T-cell (primary cell): ENCODE measurements around the gene CNPPD1. TPM values are rescaled to one million over a fixed set of nuclear protein-coding genes. Genes with fewer than 3 reads are reported as not detected.
"Not testable (repeated sequence)": the region's sequence is repeated elsewhere in the genome, so short reads cannot be mapped to it uniquely, and the experiment has no call there.

Experiments used
- ATAC-seq, 4 experiments: fragments of 200-7000 bp in 3 of 4; fragments of 150-1000 bp in 1 of 4; cut with Tn5 transposase; replicated peaks in 1 of 4; 1 replicate in 3 of 4; 2 replicates in 1 of 4; pipeline ENCODE4 v1.10.0; 2021; ENCODE audit warnings: moderate library complexity in 3 of 4, mild to moderate bottlenecking in 2 of 4, moderate number of reproducible peaks in 1 of 4
- CTCF ChIA-PET, 2 donors: fragments of 300-600 bp; sonication (Branson Sonifier 250); formaldehyde crosslinking; loops; one replicate each; lab custom pipeline; 2022; ENCODE audit warnings: antibody characterized with exemption in 2 of 2; lab: Charles Lee
- POLR2A ChIA-PET, 2 donors: fragments of 300-600 bp; sonication (Branson Sonifier 250); formaldehyde crosslinking; loops; one replicate each; lab custom pipeline; 2022; ENCODE audit warnings: antibody characterized with exemption in 2 of 2; lab: Charles Lee
- DNase-seq, 35 experiments: peaks; one replicate each; pipeline versions ENCODE4 v3.0.0 to v3.0.0-alpha.2; 2013 to 2023
- H3K27ac ChIP-seq: one replicate; pipeline ENCODE4 v1.5.1; 2013; ENCODE audit warnings: low read length
- H3K27me3 ChIP-seq, 2 experiments: replicated peaks in 1 of 2; 1 replicate in 1 of 2; 2 replicates in 1 of 2; pipeline versions ENCODE4 v1.6.1 to v1.7.0; 2013; ENCODE audit warnings: low read length in 1 of 2, mixed read lengths in 1 of 2; ENCODE audit not compliant: control insufficient read depth in 2 of 2, insufficient read depth in 2 of 2; ENCODE audit errors: extremely low read depth in 1 of 2
- H3K36me3 ChIP-seq, 2 donors: 1 replicate in 1 of 2; 2 replicates in 1 of 2; pipeline versions ENCODE4 v1.6.1 to v1.7.0; 2013; ENCODE audit warnings: low read length in 1 of 2; ENCODE audit not compliant: control insufficient read depth in 2 of 2, insufficient read depth in 1 of 2; ENCODE audit errors: extremely low read depth in 1 of 2
- H3K4me1 ChIP-seq, 2 experiments: 1 replicate in 1 of 2; 2 replicates in 1 of 2; pipeline versions ENCODE4 v1.6.1 to v1.7.0; 2013; ENCODE audit warnings: low read length in 2 of 2, mixed read lengths in 1 of 2; ENCODE audit not compliant: insufficient read depth in 2 of 2, control insufficient read depth in 1 of 2; ENCODE audit errors: extremely low read depth in 1 of 2
- H3K4me3 ChIP-seq, 2 donors: 1 replicate in 1 of 2; 2 replicates in 1 of 2; pipeline versions ENCODE4 v1.5.1 to v1.7.0; 2013; ENCODE audit warnings: mild to moderate bottlenecking in 2 of 2, low read length in 1 of 2, moderate library complexity in 1 of 2; ENCODE audit not compliant: control insufficient read depth in 1 of 2; ENCODE audit errors: extremely low read depth in 1 of 2
- H3K9me3 ChIP-seq: 2 replicates; pipeline ENCODE4 v1.7.0; 2013
- H3K27ac Mint-ChIP-seq, 2 donors: one replicate each; pipeline ENCODE4 v1.8.0; 2020 to 2021; ENCODE audit warnings: mild to moderate bottlenecking in 2 of 2, mixed read lengths in 2 of 2
- H3K27me3 Mint-ChIP-seq, 2 donors: one replicate each; pipeline ENCODE4 v1.8.0; 2021 to 2022; ENCODE audit warnings: mixed read lengths in 2 of 2
- H3K36me3 Mint-ChIP-seq: one replicate; pipeline ENCODE4 v1.8.0; 2021; ENCODE audit warnings: mixed read lengths
- H3K4me1 Mint-ChIP-seq, 3 donors: one replicate each; pipeline ENCODE4 v1.8.0; 2020 to 2022; ENCODE audit warnings: mixed read lengths in 3 of 3, mild to moderate bottlenecking in 1 of 3
- H3K4me3 Mint-ChIP-seq, 3 donors: one replicate each; pipeline ENCODE4 v1.8.0; 2020 to 2022; ENCODE audit warnings: mild to moderate bottlenecking in 3 of 3, mixed read lengths in 3 of 3, moderate library complexity in 3 of 3
- H3K9me3 Mint-ChIP-seq, 3 donors: one replicate each; pipeline ENCODE4 v1.8.0; 2020 to 2022; ENCODE audit warnings: mixed read lengths in 3 of 3
- WGBS: methylation state at CpG from one replicate; pipeline ENCODE4 v1.1.5; 2013; ENCODE audit warnings: missing lambda C conversion rate; ENCODE audit not compliant: insufficient coverage; 5-methylcytosine and 5-hydroxymethylcytosine counted together
- total RNA-seq, 35 experiments: library from RNA in 6 of 35; stranded (reverse) in 6 of 35; fragments of 120-200 nt in 1 of 35; gene quantifications; one replicate each; pipeline versions ENCODE4 v1.2.1 to v1.2.4 and lab custom pipeline; 2013 to 2026

CNPPD1 gene
- total RNA-seq, 5 donors from 2014 or later (not counting 1 experiment from before 2014, with no cell fraction given) = 49.2 to 89.5 (median 83.2) TPM

GRCh38 chr2:219205981-219206327 is 29.2 kb upstream of the CNPPD1 start:
- WGBS = 37% methylated on average over 6 of the region's 7 CpGs
- peak overlapping the region; percentile 84 to 90 (median 86) for H3K4me3 Mint-ChIP-seq
- Histone ChIP-seq H3K27ac (peak overlapping the region; percentile 86), H3K4me3 (peak overlapping the region; percentile 70 to 80), H3K27me3 (no peaks in the 10 kb centered on the region), H3K4me1 (peaks cover 14 to 50% of the 10 kb centered on the region in 2 experiments), H3K9me3 (no peaks in the 10 kb centered on the region), H3K36me3 (peaks cover 0 to 27% of the 10 kb centered on the region in 2 donors)
- peaks cover 4% of the 10 kb centered on the region for H3K36me3 Mint-ChIP-seq
- no peaks in the 10 kb centered on the region for H3K9me3 Mint-ChIP-seq
- ATAC-seq (no peak), DNase-seq (no peak)
- ChIA-PET POLR2A (interaction anchor here (0.6 to 1.0 kb wide), 8 partner anchors 9 to 49 kb away, joined by 3 to 7 read pairs (median 4); partner anchors contain the start of genes ANKZF1 (in 1 of the 2), ATG9A (in 1 of the 2) and CNPPD1 (in 1 of the 2)), CTCF (interaction anchor here (0.7 to 1.9 kb wide), 11 partner anchors 9 to 226 kb away, joined by 3 to 11 read pairs (median 4); partner anchors contain the start of genes ABCB6 (in 1 of the 2), ANKZF1 (in 1 of the 2), ATG9A (in 1 of the 2) and CNPPD1 (in 1 of the 2))
- H3K27ac Mint-ChIP-seq = peak overlapping the region; percentile 95 to 99
- H3K27me3 Mint-ChIP-seq = no peaks in the 10 kb centered on the region
- H3K4me1 Mint-ChIP-seq = peaks cover 39 to 44% (median 40%) of the 10 kb centered on the region in 3 donors

- Mint-ChIP-seq H3K36me3 (peaks cover 4% of the 10 kb centered on the region), H3K27ac (peak overlapping the region; percentile 70 to 72), H3K9me3 (no peaks in the 10 kb centered on the region), H3K27me3 (no peaks in the 10 kb centered on the region), H3K4me3 (peak overlapping the region in 2 of 3 donors; percentile 34 to 90), H3K4me1 (peaks cover 39 to 45% (median 39%) of the 10 kb centered on the region in 3 donors)
- no peak overlapping the region for H3K27ac ChIP-seq
- no peak overlapping the region for H3K4me3 ChIP-seq
- ChIA-PET POLR2A (interaction anchor here (0.6 to 0.7 kb wide), 4 partner anchors 23 to 48 kb away, joined by 3 to 5 read pairs (median 4); no protein-coding TSS in a partner anchor), CTCF (no interaction called here)
- ATAC-seq (no peak), DNase-seq (no peak)
- H3K27me3 ChIP-seq = no peaks in the 10 kb centered on the region
- H3K4me1 ChIP-seq = peaks cover 14 to 44% of the 10 kb centered on the region in 2 experiments
- peaks cover 0 to 27% of the 10 kb centered on the region in 2 donors for H3K36me3 ChIP-seq
- WGBS = 100% methylated on average over 2 of the region's 5 CpGs
- no peaks in the 10 kb centered on the region for H3K9me3 ChIP-seq
These were observed 28.4 kb upstream of the CNPPD1 start for GRCh38 chr2:219205165-219205538.

- Mint-ChIP-seq H3K4me1 (peaks cover 36 to 40% (median 37%) of the 10 kb centered on the region in 3 donors), H3K4me3 (no peak overlapping the region), H3K9me3 (no peaks in the 10 kb centered on the region), H3K36me3 (peaks cover 4% of the 10 kb centered on the region), H3K27me3 (peaks cover 0 to under 1% of the 10 kb centered on the region in 2 donors), H3K27ac (peak overlapping the region; percentile 55 to 72)
- Histone ChIP-seq H3K36me3 (peaks cover 0 to 22% of the 10 kb centered on the region in 2 donors), H3K27me3 (peaks cover 0 to under 1% of the 10 kb centered on the region in 2 experiments), H3K9me3 (no peaks in the 10 kb centered on the region), H3K4me3 (no peak overlapping the region), H3K4me1 (peaks cover 14 to 43% of the 10 kb centered on the region in 2 experiments), H3K27ac (no peak overlapping the region)
- no peak for DNase-seq
- ATAC-seq = no peak
- ChIA-PET POLR2A (interaction anchor here (0.6 kb wide), 3 partner anchors 32 to 47 kb away, joined by 3 to 5 read pairs (median 5); no protein-coding TSS in a partner anchor), CTCF (no interaction called here)
- 80% methylated on average over 1 of the region's 7 CpGs for WGBS
These were observed 27.9 kb upstream of the CNPPD1 start for GRCh38 chr2:219204425-219205164.

- H3K9me3 Mint-ChIP-seq, POLR2A ChIA-PET, DNase-seq, H3K4me3 Mint-ChIP-seq, H3K27me3 Mint-ChIP-seq, H3K27ac Mint-ChIP-seq, H3K27me3 ChIP-seq, ATAC-seq, H3K4me3 ChIP-seq, H3K36me3 ChIP-seq, H3K36me3 Mint-ChIP-seq, H3K27ac ChIP-seq, H3K9me3 ChIP-seq: not testable (repeated sequence)
- CTCF ChIA-PET = interaction anchor here in 1 of 2 donors (0.6 kb wide), 1 partner anchor 294 kb away, joined by 3 read pairs; no protein-coding TSS in a partner anchor
- H3K4me1 Mint-ChIP-seq = peaks cover 21 to 24% (median 21%) of the 10 kb centered on the region in 3 donors
- WGBS = 85% methylated on average over 8 of the region's 21 CpGs
- H3K4me1 ChIP-seq = peaks cover 0 to 22% of the 10 kb centered on the region in 2 experiments
These were observed 24.6 kb upstream of the CNPPD1 start for GRCh38 chr2:219201331-219201730.

GRCh38 chr2:219200502-219201326 is 24.0 kb upstream of the CNPPD1 start:
- WGBS = 50% methylated on average over 19 of the region's 26 CpGs
- peaks cover 16 to 20% (median 16%) of the 10 kb centered on the region in 3 donors for H3K4me1 Mint-ChIP-seq
- not testable (repeated sequence) for ATAC-seq, H3K27me3 ChIP-seq, H3K36me3 ChIP-seq, H3K9me3 ChIP-seq, H3K9me3 Mint-ChIP-seq, H3K36me3 Mint-ChIP-seq, H3K27me3 Mint-ChIP-seq
- H3K27ac Mint-ChIP-seq = peak overlapping the region; percentile 87 to 88
- peak in 18 of 35 experiments; percentile 8 to 56 (median 24) for DNase-seq
- peak overlapping the region; percentile 76 to 81 (median 78) for H3K4me3 Mint-ChIP-seq
- Histone ChIP-seq H3K27ac (peak overlapping the region; percentile 34), H3K4me1 (peaks cover 0 to 16% of the 10 kb centered on the region in 2 experiments), H3K4me3 (peak overlapping the region in 1 of 2 donors; percentile 39)
- ChIA-PET CTCF (interaction anchor here in 1 of 2 donors (0.6 to 1.1 kb wide), 4 partner anchors 11 to 295 kb away, joined by 3 to 10 read pairs (median 4); no protein-coding TSS in a partner anchor), POLR2A (interaction anchor here in 1 of 2 donors (0.7 kb wide), 1 partner anchor 134 kb away, joined by 7 read pairs; no protein-coding TSS in a partner anchor)
